ENCODE measurements around the gene C1orf159.

The C1orf159 gene

GRCh38 chr1:1161683-1162079, 45.8 kb upstream of the C1orf159 start:
- no peak for DNase-seq (ENCODE audit: insufficient read length, low spot score)
- no peak for FAIRE-seq
- TF ChIP-seq, protein P1, sequence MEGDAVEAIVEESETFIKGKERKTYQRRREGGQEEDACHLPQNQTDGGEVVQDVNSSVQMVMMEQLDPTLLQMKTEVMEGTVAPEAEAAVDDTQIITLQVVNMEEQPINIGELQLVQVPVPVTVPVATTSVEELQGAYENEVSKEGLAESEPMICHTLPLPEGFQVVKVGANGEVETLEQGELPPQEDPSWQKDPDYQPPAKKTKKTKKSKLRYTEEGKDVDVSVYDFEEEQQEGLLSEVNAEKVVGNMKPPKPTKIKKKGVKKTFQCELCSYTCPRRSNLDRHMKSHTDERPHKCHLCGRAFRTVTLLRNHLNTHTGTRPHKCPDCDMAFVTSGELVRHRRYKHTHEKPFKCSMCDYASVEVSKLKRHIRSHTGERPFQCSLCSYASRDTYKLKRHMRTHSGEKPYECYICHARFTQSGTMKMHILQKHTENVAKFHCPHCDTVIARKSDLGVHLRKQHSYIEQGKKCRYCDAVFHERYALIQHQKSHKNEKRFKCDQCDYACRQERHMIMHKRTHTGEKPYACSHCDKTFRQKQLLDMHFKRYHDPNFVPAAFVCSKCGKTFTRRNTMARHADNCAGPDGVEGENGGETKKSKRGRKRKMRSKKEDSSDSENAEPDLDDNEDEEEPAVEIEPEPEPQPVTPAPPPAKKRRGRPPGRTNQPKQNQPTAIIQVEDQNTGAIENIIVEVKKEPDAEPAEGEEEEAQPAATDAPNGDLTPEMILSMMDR (IDR thresholded peaks at IDR 0.05; ENCODE audit: insufficient read depth, missing control alignments), result no peak

DNA sequence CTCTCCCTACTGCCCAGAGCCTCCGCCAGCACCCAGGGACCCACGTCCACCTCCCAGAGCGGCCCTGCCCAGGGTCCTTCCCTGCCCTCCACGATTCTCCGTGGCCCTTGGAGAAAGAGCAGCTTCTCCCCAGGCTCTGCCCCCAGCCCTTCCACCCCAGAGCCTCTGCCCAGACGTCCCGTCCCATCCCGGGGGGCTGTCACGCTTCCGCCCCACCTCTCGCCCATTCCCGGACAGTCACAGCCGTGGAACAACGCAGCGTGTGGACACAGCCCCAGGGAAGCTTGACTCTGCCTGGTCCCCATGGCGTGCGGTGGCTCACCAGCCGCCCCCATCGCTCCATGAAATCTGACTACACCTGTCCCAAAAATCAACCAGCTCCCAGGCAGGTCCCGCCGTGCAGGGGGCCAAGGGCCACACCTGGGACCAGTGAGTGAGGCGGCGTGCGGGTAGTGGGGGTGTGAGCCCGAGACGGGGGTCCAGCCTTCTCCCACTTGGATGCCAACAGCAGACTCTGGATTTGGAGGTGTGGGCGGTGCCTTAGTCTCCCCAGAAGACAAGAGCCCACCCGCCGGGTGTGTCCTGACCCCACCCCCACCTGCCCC, 45.3 kb upstream of the C1orf159 start:
- TF ChIP-seq, protein P1 (IDR thresholded peaks at IDR 0.05; ENCODE audit: insufficient read depth, missing control alignments), result no peak
- DNase-seq (ENCODE audit: insufficient read length, low spot score) (no peak), FAIRE-seq (no peak)

DNA sequence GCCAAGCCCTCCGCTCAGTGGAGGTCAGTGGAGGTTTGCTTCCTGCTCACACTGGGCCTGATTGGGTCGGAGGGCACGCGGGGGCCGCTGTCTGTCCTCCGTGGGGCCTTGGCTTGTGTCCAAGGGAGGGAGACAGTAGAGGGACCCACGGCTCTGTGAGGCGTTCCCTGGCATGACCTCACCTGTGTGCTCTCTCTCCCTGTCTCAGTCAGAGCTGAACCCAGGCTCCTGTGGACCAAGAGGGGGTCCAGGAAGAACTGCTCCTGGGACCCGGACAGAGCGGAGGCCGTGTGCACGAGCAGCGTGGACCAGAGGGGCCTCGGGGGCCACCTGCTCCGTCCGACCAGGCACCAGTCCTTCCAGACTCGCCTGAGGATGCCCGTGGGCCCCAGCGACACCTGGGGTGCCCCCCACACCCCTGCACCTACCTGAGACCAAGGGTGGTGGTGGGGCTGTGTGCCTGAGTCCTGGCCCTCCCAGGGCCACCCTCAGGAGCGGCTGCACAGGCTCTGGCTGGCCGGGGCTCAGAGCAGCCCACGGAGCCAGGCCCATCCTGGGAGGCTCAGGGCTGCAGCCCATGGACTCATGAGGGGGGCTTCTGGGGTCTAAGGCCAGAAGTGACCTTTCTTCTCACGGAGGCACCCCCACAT, 44.5 kb upstream of the C1orf159 start:
- DNase-seq (ENCODE audit: insufficient read length, low spot score) (no peak), FAIRE-seq (no peak)
- TF ChIP-seq, protein P1 (IDR thresholded peaks at IDR 0.05; ENCODE audit: insufficient read depth, missing control alignments), result no peak

- TF ChIP-seq, protein P1 (IDR thresholded peaks at IDR 0.05; ENCODE audit: insufficient read depth, missing control alignments), result no peak
- DNase-seq (ENCODE audit: insufficient read length, low spot score) (no peak), FAIRE-seq (no peak)
Measured at GRCh38 chr1:1157914-1158710, 42.2 kb upstream of the C1orf159 start.

GRCh38 chr1:1157426-1157913, 41.6 kb upstream of the C1orf159 start:
- TF ChIP-seq, protein P1 (IDR thresholded peaks at IDR 0.05; ENCODE audit: insufficient read depth, missing control alignments), result no peak
- no peak for FAIRE-seq
- DNase-seq (ENCODE audit: insufficient read length, low spot score), result peak; percentile 43

DNA sequence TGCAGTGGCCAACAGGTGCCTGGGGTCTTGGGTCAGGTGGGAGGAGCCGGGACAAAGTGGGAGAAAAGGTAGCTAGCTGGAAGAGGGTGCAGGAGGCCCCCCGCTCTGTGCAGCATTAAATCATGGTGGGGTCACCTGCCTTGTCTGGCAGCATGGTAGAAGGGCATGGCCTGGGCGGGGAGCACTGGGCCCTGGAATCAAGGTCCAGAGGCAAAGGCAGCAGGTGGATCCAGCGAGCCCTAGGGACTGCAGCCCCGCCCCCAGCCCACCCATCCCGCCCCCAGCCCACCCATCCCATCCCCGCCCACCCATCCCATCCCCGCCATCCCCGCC, 41.1 kb upstream of the C1orf159 start:
- DNase-seq (ENCODE audit: insufficient read length, low spot score) (no peak), FAIRE-seq (no peak)
- TF ChIP-seq, protein P1 (IDR thresholded peaks at IDR 0.05; ENCODE audit: insufficient read depth, missing control alignments), result no peak

Measured in D721Med (cell line).